Coronary artery (tissue), 2 donors: ENCODE data around the gene USH1G.

Experiments
- DNase-seq: peaks from one replicate; pipeline ENCODE4 v3.0.0-alpha.2; 2017; ENCODE audit warnings: low spot score
- H3K27ac ChIP-seq, 2 donors: fragments of 200-600 bp; sonication (generic); one replicate each; pipeline ENCODE4 v1.5.1; 2016 to 2019
- H3K4me3 ChIP-seq: fragments of 200-600 bp; sonication (generic); 2 replicates; pipeline ENCODE4 v1.5.1; 2016; ENCODE audit warnings: mild to moderate bottlenecking, moderate library complexity
- TF ChIP-seq, protein P1 (sequence below): fragments of 200-600 bp; sonication (generic); IDR thresholded peaks from one replicate; pipeline ENCODE4 v1.5.1; 2019; ENCODE audit warnings: antibody characterized with exemption

The USH1G gene

GRCh38 chr17:74946641-74947040, 23.6 kb upstream of the USH1G start:
- Histone ChIP-seq H3K27ac (no peak overlapping the region), H3K4me3 (no peak overlapping the region)
- TF ChIP-seq, protein P1, sequence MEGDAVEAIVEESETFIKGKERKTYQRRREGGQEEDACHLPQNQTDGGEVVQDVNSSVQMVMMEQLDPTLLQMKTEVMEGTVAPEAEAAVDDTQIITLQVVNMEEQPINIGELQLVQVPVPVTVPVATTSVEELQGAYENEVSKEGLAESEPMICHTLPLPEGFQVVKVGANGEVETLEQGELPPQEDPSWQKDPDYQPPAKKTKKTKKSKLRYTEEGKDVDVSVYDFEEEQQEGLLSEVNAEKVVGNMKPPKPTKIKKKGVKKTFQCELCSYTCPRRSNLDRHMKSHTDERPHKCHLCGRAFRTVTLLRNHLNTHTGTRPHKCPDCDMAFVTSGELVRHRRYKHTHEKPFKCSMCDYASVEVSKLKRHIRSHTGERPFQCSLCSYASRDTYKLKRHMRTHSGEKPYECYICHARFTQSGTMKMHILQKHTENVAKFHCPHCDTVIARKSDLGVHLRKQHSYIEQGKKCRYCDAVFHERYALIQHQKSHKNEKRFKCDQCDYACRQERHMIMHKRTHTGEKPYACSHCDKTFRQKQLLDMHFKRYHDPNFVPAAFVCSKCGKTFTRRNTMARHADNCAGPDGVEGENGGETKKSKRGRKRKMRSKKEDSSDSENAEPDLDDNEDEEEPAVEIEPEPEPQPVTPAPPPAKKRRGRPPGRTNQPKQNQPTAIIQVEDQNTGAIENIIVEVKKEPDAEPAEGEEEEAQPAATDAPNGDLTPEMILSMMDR, result no peak
- no peak for DNase-seq

DNA sequence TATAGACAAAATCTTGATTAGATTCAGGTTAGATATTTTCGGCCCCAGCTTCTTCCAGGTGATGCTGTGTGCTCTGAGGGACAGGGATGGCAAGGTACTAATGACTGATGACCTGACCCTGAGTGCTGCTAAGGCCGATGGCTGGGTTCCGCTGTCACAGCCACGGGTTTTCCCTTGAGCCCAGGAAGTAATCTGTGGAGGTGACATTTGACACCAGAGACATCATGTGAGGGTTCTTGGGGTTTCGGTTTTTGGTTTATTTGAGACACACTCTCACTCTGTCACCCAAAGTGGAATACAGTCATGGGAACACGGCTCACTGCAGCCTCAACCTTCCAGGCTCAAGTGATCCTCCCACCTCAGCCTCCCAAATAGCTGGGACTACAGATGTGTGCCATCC, 22.5 kb upstream of the USH1G start:
- TF ChIP-seq, protein P1, result no peak
- DNase-seq, result no peak
- Histone ChIP-seq H3K27ac (no peak overlapping the region), H3K4me3 (no peak overlapping the region)

DNA sequence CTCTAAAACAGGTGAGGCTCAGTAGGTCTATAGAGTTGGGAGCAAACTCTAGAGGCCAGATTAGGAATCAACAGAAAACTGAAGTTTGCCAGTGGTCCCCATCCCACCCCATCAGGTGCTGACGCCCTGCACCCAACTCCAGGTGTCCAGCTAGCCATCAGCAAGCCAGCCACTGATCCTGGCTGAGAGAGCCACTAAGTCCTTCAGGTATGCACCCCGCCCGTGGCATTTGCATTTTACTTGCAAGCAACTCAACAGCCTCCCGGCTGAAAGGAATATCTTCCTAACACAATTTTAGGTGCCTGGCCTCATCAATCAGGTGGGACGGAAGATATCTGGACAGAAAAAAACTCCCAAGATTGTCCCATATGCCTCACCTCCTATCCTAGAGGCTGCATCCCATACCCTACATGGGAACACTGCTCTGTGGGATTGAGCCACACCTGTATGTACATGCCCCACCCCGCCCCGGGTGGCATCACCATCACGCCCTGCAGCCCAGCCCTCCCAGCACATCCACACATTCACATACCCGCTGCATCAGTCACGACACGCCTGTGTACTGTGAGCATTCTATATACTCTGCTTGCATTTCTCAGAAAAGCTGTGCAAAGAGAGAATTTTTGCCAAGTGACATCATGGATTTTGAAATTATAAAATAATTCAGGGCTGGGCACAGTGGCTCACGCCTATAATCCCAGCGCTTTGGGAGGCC, 20.9 kb upstream of the USH1G start:
- no peak for DNase-seq

GRCh38 chr17:74941128-74941725, 18.2 kb upstream of the USH1G start:
- TF ChIP-seq, protein P1, result no peak
- DNase-seq, result no peak
- H3K27ac ChIP-seq, result no peak overlapping the region
- no peak overlapping the region for H3K4me3 ChIP-seq

More for the DNA sequence above, 20.9 kb upstream of the USH1G start:
- TF ChIP-seq, protein P1, result no peak
- H3K4me3 ChIP-seq, result no peak overlapping the region
- no peak overlapping the region for H3K27ac ChIP-seq

GRCh38 chr17:74939534-74939933, 16.5 kb upstream of the USH1G start:
- Histone ChIP-seq H3K4me3 (no peak overlapping the region), H3K27ac (no peak overlapping the region)
- no peak for DNase-seq
- TF ChIP-seq, protein P1, result no peak

DNA sequence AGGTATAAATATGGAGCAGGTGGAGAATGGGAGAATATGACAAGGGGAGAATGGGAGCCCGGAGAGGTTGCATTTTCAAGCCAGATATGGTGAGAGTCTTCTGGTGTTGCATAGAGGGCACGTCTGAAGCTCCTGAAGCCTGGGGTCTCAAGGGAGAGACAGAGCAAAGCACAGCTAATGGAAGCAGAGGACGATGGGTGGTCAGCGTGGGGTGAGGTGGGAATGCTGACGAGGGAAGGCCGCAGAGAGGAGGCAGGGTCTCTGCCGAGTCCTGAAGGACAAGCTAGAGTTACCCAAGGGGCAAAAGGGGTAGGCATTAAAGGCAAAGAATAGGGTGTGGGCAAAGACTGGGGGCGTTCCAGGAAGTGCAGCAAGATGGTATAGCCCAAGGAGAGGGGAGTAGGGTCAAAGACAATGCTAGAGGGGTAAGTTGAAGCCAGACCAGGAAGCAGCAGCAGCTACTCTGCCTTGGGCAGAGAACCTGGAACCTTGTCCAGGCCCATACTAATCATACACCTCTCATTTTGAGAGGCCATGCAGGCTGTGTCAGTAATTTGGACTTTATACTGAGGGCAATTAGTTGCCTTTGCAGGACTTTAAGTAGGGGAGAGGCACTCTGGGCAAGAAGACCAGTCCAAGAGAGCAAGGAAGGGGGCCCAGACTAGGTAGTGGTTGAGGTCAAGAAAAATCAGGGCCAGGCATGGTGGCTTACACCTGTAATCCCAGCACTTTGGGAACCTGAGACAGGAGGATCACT, 15.3 kb upstream of the USH1G start:
- TF ChIP-seq, protein P1, result no peak
- H3K27ac ChIP-seq, result no peak overlapping the region
- DNase-seq, result no peak

More for the DNA sequence above, 15.3 kb upstream of the USH1G start:
- H3K4me3 ChIP-seq, result no peak overlapping the region
